ENCODE results near the gene SMC6.

DNA sequence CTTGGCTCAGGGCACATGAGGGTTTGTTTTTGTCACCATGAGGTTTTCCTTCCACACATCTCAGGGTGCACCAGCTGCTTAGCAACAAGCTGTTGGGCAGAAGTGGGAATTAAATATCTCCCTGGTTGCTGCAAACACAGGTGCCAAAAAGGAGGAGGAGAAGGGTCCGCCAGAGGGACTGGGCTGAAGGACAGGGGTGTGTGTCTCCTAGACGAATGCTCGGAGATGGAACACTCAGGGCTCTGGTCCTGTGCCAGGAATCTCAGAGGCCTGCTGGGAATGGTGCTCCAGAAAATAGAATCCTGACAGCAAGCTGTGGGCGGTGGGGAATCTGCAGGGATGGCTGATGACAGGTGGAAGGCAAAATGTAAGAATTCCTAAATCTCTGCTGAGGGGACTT, 118.6 kb downstream of the SMC6 start:
- no peak for TF ChIP-seq POLR2A (IDR thresholded peaks at IDR 0.05)
- TF ChIP-seq, protein P1, sequence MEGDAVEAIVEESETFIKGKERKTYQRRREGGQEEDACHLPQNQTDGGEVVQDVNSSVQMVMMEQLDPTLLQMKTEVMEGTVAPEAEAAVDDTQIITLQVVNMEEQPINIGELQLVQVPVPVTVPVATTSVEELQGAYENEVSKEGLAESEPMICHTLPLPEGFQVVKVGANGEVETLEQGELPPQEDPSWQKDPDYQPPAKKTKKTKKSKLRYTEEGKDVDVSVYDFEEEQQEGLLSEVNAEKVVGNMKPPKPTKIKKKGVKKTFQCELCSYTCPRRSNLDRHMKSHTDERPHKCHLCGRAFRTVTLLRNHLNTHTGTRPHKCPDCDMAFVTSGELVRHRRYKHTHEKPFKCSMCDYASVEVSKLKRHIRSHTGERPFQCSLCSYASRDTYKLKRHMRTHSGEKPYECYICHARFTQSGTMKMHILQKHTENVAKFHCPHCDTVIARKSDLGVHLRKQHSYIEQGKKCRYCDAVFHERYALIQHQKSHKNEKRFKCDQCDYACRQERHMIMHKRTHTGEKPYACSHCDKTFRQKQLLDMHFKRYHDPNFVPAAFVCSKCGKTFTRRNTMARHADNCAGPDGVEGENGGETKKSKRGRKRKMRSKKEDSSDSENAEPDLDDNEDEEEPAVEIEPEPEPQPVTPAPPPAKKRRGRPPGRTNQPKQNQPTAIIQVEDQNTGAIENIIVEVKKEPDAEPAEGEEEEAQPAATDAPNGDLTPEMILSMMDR (IDR thresholded peaks at IDR 0.05) = no peak
